Cortex of kidney (tissue), 1 donor: ENCODE data around the gene KCNH1.

Experiments used
- DNase-seq: peaks from one replicate; lab custom pipeline; 2025; lab: John Stamatoyannopoulos, UW

Gene KCNH1

DNA sequence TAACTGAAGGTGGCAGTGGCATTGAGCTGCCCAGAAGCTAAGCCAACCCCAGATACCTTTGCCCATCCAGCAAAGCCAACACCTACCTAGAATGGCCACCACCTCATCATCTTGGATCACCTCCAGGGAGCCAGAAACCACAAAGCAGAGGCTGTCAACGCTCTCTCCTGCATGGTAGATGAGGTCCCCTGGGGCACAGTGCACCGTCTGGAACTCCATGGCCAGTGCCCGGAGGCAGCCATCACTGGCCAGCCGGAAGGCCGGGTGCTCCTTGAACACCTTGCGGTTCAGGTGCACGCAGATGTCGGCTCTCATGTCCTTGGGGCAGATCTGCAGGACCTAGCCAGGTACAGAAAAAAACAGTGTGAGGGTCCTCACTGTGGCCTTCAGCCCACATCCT, 336.5 kb downstream of the KCNH1 start:
- DNase-seq, result no peak

DNA sequence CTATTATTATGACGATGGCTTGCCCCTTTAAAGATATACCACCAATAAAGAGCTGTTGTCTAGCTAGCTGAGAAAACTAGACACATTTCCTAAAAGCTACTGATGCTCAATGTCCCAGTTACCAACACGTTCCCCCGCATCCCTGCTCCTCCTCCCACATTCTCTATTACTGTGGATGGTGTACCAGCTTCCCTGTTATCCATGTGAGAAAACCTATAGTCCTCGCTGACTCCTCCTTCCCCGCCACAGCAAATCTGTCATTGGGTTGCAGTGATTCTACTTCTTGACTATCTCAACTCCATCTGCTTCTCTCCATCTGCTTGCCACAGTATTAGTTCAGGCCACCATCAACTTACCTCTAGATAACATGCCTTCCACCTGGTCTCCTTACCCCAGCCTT, 337.5 kb downstream of the KCNH1 start:
- no peak for DNase-seq

DNA sequence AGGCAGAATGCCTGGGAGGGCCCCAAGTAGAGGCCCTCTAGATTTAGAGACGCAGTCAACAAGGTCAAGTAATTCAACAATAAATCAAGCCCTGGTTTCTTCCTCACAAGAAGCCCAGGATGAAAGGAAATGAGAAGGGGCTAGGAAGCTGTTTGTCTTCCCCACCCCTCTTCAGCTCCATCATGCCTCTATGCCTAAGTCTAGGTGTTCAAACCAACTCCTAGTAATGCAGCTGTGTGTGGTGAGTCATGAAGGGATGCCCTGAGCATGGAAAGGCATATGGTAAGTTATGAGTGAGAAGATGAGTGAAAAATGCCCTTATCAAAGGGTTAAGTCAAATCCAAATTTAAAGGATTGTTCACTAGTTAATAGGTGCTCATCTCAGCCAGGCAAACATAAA, 339.5 kb downstream of the KCNH1 start:
- no peak for DNase-seq

DNA sequence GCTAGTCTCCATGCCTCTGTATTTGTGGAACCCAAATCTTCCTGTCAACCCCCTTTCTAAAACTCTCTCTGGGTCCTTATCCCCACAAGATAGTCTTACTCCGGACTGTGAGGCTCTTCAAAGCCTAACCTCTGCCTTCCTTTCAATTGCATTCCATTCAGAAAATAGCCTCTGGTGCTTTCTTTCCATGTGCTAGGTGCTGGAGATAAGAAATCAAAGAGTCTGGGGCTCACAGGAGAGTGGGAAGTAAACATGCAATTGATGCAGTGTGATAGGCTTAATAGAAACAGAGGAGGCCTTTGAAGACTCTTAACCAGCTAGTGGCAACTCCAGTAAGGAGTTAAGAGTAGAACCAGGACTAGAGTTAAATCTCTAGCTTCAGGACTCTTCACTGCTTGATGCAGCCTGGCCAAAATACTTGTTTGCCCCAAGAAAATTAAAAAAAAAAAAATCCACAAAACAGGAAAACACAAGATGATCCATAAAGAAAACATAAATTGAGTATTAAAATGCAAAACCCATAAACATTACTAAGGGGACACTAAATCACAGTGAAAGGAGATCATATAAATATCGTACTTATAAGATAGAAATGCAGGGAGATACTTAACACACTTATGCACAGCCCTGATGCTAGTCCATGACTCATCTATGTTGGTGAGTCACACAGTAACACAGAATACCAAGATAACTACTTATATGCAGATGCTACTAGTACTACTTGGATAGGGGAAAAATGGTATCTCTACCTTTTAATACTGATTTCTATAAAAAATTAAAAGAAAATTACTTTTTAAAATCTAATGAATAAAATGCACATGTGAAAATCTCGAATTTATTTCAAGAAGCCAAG, 341.5 kb downstream of the KCNH1 start:
- no peak for DNase-seq

DNA sequence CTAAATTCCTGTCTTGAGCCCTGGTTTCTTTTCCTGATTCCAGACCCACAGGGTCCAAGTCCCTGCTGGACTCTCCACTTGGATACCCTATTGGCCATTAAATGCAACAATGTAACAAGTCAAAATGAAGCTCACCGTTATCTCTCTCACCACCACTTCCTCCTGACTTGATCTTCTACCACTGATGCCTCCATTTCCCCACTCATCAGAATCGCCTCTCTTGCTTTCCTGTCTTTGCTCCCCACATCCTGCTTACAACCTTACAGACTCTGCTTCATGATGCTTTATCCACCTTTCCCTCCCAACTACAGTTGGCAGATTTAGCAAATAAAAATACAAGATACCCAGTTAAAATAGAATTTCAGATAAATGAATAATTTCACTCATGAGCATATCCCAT, 343.8 kb downstream of the KCNH1 start:
- no peak for DNase-seq

DNA sequence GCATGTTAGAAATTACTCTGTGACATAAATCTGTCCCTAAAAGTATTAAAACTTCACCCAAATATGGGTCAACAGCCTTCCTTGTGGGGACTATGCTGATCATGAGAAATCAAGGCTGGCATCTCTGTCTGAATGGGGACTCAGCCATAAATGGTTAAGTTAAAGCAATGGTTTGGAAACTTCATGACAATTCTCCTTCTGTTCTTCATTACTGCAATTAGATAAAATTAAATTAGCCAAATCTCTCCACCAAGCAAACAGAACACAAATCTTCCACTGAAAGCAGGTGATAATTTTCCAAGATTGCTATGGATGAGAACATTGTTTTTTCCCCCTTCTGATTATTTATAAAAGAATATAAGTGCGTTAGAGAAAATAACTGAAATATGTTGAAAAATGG, 346.1 kb downstream of the KCNH1 start:
- DNase-seq, result no peak

DNA sequence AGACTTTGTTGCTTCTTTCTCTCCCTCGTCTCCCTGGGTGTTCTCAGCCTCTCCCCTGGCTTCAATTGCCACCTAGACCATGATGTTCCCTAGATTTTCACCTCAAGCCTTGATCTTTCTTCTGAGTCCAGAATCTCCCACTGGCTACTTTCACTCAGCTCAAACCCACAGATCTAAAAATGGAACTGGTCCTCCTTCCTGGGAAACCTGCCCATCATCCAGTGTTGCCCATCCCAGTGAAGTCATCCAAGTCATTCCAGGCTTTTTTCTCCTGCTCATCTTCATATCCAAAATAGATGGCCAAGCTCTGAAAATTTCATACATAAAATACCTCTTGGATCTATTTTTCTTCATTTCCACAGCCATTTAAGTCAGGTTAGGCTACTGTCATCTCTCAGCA, 347.4 kb downstream of the KCNH1 start:
- DNase-seq, result no peak

DNA sequence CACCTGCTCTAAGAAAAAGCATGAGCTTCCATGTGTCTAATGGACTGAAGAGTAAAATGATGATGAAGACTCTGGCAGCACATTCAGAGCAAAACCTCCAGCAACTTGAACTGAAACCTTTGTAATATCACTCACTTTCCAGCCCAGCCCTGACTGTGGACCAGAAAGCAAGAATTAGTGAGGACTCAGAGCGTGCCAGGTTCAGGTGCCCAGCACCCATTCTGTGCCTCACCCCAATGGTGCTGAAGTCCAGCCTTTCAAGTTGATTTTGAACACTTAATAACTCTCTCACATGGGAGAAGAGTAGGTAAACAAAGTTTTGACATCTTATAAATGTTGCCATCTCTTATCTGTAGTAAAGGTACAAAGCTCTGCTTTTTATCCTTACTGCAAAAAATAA, 350.0 kb downstream of the KCNH1 start:
- no peak for DNase-seq

DNA sequence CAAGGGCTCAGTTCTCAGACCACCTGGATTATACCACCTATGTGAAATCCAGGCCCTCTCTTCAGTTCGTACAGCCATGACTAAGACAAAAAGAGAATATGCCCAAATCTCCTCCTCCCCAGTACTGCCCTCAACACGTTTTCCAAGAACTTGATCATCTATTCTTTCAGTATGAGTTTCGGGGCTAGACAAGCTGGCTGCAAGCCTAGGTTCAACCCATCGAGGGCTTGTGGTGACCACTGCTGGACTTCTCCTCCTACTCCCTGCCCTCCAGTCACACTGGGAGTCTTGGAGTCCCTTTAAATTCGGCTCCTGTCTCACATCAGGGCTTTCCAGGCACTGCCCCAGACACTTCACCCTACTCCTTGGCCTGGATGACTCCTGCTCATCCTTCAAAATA, 352.3 kb downstream of the KCNH1 start:
- no peak for DNase-seq

DNA sequence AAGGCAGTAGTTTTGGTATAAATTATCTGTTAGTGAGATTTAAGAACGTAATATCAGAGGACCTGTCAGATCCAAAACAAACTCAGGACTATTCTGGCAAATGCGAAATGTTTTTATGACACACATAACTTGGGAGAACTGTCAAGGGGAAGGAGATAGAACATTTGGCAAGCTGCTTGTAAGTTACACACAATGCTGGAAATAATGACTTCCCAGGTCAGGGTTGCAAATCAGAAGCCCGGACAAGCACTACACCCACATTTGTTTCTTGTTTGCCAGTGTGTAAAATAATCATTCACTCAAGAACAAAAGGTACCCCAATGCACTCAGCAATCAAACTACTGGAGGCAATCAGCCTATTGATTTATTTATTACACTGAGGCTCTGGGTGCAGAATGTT, 354.7 kb downstream of the KCNH1 start:
- no peak for DNase-seq

DNA sequence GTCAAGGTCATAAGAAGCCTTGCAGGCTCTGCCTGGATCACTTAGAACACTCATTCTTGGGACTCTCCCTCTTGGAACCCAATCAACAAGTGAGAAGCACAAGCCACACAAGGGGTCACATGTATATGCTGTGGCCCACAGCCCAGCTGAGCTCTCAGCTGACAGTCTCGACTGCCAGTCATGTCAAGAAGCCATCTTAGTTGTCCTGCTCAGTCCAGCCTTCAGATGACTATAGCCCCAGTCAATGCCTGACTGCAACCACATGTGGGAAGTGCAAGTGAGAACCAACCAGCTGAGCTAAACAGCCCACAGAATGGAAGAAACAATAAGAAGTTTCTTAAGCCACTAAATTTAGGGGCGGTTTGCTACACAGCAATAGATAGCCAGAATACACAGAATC, 356.0 kb downstream of the KCNH1 start:
- DNase-seq, result no peak

DNA sequence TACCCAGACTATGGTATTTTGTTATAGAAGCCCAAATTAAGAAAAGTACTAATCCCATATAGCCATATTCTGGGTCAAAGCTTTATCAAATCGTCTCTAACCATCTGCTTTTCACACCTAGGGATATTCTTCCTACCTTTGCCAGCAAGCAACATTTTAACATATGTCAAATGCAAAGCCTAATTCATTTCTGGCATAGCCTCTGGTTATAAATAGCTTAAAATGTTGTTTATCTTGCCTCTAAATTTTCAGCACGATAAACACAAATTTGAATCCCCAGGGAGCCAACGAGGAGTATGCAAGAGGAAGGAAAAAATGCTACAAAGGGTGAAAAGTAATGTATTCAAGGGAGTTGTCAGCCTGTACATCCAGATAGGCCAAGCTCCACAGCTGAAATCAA, 357.2 kb downstream of the KCNH1 start:
- DNase-seq, result no peak

DNA sequence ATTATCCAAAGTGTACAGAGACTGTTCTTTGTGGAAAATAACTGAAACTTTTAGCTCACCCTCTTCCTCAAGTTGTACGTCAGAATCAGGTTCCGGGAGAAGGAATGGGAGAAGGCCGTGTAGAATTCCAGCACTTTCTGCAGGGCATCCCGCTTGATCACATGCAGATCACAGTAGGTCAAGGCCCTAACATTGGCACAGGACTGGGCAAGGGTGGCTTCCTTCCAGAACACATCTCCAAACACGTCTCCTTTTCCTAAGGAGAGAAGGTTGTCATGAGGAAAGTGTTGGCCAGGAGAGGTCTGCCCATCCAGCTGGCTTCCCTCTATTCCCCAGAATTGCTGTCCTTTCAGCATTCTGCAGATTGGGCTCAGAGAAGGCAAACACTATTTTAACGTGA, 358.7 kb downstream of the KCNH1 start:
- no peak for DNase-seq

DNA sequence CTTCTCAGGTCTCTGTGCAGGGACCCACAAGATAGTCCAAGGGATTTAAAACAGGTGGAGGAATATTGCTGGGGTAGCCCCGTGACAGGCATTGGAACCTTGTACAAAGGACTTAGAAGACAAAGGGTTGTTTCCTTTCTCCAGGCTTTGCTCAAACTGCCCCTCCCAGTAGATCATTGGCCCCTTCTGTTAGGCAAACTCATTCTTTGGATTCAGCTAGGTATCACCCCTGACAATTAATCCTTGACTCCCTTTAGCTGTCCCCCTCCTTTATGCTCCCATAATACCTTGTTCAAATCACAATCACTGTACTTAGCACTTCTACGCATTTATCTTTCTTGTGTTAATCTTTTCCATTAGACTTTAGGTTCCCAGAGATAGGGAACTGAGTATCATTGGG, 360.5 kb downstream of the KCNH1 start:
- no peak for DNase-seq

DNA sequence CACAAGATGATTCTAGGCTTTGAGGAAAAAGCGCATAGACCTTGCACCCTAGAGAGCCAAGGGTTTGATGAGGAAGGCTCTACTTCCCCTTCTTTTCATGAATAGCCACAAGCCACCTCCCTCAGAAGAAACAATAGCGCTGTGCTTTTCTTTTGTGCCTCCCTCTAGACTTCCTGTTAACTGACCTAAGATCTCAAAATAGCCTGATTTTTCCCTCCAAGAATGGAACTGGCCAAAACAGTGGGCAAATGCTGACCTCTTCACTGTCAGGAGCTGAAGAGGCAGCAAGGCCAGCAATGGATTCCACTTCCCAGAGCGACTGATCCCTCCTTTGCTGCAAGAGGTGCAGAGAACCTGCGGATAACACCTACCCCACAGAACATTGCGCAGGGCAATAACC, 362.8 kb downstream of the KCNH1 start:
- DNase-seq, result no peak

DNA sequence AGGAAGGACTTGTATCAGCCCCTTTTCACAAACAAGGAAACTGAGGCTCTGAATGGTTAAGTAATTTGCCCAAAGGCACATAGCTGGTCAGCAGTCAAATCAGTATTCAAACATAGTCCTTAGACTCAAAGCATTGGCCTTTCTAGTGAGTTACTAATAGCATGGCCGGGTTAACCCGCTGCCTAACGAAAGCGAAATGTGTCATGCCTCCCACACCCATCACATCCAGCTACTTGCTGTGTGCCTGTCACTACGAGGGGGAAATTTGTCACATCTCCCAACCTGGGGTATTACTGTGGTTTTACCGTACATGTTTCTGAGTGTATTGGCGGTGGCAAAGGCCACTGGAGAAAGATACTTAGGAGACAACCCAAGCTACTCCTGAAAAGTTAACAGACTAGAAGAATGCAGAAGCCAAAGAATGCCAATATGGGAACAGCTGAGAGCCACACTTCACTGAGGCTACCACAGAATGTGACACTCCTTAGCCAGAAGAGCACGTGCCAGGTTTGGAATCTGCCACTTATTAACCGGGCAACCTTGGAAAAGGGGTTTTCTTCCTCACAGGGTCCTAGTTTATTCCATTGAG, 363.5 kb downstream of the KCNH1 start:
- no peak for DNase-seq

DNA sequence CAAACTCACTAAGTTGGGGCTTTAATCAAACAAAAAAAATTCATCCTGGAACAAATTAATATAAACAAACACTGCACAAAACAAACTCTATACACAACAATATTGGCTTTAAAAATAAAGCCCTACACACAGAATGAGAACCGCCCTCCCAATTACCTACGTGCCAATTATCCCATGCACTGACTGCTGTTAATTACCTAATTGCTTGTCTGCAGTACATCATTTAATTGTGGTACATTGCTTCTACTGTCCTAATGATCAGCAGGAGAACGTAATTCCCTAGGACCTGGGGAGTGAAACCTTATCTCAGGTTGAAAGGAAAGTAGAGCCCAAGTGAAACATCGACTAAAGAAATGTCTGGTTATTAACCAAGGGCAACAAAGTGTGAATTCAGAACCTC, 364.5 kb downstream of the KCNH1 start:
- no peak for DNase-seq

DNA sequence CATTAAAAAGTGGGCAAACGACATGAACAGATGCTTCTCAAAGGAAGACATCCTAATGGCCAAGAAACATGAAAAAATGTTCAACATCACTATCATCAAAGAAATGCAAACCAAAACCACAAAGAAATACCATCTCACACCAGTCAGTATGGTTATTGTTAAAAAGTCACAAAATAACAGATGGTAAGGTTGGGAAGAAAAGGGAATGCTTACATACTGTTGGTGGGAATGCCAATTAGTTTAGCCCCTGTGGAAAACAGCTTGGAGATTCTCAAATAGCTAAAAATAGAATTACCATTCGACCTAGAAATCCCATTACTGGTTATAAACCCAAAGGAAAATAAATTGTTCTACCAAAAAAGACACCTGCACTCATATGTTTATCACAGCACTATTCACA, 369.4 kb downstream of the KCNH1 start:
- no peak for DNase-seq

DNA sequence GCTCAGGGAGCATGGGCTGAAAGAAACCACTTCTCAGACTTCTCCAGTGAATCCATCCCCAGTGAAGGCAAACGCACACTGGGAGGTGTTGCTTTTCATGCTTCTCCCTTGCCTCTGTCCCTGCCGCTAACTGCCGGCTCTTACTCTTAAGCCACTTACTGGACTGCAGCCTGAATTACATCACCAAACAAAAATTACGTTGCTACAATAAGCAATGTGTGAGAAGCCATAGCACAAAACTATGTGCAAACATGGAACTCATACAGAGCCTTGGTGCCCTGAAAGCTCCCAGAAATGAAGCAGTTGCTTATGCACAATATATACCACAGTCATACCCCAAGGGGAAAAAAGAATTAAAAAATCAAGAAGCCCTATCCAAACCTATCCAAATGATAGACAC, 375.2 kb downstream of the KCNH1 start:
- DNase-seq, result no peak

DNA sequence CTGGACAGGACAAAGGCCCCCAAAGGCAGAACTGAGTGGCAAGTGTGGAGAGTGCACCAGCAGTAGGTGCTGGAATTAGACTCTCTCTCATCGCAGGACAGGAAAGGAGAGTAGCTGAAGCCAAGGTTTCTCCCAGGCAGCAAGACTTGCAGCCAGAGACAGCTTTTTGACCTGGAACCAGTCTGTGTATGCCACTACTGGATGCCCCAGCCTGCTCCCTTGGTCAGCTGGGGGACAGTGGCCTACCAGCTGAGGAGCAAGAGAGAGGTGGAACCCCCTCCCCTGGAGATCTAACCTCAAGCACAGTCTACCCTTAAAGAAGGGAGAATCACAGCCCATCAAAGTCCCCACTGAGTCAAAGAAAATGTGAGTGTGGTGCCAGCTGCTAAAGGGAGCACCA, 375.7 kb downstream of the KCNH1 start:
- no peak for DNase-seq

DNA sequence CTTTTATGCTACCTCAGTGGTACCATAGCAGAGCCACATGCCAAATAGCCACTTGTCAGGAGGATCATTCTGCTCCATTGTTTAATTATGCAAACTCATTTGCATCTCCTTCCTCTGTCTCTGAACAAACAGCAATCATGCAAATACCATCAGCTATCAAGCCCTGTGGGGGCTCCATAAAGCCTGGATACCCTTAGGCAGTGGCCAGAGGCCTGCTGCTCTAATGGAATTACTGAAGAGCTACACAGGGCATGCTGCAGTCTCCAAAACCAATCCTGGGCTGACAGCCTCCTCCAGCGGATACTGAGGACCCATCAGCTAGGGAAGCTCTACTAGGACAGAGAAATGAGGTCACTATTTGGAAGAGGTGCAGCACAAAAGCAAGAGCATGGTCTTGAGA, 376.3 kb downstream of the KCNH1 start:
- no peak for DNase-seq

DNA sequence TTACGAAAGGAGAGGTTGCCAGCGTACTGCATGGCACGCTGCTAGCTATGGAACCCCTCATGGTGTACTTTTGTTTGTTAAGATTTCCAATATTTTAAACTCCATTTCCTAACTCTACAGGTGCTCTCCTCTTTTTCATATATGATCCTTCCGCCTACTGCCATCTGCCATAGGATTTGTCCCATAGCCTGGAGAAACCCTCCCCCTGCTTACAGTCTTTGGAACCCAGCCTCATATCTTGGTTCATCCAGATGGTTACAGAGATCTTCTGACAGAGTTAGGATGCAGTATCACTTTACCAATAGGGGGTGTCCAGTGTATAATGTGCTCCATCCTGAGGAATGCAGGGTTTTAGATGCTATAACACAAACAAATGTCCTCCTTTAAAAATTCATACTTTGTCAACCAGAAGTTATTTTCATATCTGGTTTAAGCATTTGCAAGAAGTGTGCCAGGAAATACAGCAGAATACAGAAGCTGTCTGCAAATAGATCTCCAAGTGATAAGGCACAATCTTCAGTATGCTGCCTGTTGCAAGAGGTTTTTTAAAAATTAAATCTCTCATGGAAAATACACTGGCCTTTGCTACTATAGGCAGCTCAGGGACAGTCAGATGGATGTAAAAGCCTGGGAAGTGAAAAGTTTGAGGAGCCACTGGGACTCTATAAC, 377.8 kb downstream of the KCNH1 start:
- DNase-seq, result no peak

DNA sequence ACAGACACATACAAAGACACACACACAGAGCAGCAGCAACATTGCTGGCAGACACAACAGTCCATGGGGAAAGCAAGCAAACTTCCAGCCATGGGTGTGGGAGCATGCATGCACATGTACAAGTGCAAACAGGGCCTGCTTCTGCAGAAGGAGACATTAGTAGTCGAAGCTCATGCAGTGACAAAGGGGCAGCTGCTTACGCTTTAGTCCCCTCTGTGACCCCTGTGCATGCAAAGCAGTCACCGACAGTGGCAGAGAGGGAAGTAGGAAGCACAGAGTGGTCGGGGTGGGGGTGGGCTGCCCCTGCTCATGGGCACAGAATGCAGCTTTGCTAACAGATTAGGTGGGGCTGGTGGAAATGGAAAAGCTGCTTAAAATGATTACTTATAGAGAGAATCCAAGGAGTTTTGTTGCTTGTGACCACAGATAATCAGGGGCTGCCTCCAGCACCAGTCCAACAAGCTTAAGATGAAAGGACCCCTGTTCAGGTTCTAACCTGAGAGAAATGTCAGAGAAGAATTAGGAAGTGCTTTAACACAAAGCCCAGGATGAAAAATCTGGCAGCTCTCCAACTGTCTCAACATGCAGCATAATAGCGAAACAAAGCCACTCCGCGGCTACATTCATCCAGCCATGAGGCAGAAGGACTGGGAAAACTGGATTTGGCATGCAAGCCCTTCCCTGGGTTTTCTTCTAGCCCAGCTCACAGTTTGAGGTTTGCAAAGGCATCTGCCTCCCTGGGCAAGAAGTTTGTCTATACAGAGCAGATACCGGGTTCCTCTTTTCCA, 378.9 kb downstream of the KCNH1 start:
- DNase-seq, result no peak
